Activated CD4-positive, alpha-beta T cell treated with anti-CD3 and anti-CD28 coated beads for 4 hours (primary cell): Measurements from ENCODE around the gene ITGA3.
A peak's percentile ranks its signal among the peaks of the same experiment; 100 is the strongest.
"Not testable (repeated sequence)": the region's sequence is repeated elsewhere in the genome, so short reads cannot be mapped to it uniquely, and the experiment has no call there.

Source experiments
- DNase-seq, 2 donors: peaks; one replicate each; pipeline ENCODE4 v3.0.0-alpha.2; 2020

Gene ITGA3

DNA sequence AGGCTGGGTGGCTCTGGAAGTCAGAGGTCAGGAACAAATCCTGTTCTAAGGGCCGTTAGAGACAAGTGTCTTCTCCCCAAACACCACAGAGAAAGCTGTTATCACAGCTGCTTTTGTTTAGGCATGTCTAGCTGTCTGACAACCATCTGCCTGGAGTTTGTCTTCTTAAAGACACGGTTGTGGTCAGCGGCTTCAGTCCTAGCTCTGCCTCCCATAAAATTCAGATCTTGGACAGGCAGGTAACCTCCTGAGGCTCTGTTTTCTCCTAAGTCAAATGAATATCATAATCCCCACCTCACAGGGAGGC is 2.3 kb upstream of the ITGA3 start:
- no peak for DNase-seq

DNA sequence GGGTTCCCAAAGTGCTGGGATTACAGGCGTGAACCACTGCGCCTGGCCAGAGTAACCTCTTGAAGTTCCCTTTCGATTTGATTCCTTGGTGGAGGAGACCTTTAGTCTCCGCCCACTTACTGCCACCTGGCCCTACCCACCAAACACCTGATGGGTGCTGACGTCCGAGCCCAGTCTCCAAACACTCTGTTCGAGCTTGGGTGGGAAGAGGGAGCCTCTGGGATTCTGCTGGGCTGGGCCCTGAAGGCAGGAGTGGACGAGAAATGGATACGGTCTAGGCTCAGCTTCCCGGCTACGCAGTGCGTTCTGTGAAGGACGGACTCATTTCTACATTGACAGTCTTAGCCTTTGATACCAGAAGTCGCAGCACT is 870 bp upstream of the ITGA3 start:
- peak; percentile 9 to 10 for DNase-seq

DNA sequence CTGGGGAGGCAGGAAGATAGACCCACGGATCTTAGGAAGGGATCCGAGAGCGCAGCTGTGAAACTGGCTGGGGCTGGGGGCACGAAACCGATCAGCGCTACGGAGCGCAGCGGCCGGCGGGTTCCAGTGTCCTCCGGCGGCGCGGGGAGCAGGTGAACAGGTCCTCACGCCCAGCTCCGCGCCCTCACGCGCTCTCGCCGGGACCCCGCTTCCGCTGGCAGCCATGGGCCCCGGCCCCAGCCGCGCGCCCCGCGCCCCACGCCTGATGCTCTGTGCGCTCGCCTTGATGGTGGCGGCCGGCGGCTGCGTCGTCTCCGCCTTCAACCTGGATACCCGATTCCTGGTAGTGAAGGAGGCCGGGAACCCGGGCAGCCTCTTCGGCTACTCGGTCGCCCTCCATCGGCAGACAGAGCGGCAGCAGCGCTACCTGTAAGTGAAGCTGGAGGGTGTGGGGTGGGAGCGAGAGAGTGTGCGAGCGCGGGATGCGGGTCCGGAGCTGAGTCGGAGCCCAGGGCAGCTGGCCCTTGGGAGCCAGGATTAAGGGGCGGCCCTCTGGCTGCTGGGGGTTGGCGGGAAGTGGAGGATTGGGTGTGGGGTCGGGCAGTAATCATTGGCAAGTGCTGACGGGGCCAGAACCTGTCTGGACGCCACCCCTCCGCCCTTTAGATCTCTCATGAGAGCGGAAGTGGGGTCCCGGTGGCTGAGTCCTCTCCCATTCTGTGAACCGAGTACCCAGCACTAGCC is 479 bp downstream of the ITGA3 start:
- peak; percentile 64 for DNase-seq

DNA sequence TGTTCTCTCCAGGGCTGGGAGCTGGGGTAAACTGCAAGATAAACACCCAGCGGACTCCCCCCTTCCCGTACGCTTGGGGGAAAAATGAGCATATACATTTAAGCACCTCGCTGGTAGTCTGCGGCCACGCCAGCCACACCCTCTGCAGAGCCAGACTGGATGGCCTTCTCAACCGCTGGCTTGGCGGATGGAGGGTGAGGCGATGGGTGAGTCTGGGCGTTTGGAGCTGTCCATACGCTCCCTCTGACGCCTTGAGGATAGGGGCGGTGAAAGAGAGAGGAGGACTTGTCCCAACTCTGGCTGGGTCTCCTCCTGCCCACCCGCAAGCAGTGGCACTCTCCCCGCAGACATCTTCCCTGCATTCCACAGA is 1.0 kb downstream of the ITGA3 start:
- DNase-seq, result no peak

DNA sequence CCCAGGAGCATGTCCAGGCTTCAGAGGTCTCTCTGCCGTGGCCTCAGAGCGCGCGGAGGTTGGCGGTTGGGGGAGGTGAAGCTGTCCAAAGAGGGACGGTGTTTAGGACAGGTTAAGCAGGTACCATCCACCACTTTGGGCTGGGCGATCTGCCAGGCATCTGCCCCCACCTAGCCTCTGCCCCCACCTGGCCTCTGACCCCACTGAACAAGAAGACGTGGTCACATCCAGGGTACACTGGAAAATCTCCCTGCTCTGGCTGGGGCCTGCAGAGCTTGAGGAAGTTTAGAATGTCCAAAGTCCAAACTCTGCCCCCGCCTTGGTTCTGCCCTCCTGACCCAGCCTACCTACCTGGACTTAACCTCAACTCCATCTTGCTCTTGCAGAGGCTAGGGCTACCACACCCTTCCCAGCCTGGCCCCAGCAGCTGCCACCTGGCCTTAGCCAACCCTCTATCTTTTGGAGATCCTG is 1.6 kb downstream of the ITGA3 start:
- DNase-seq, result no peak

DNA sequence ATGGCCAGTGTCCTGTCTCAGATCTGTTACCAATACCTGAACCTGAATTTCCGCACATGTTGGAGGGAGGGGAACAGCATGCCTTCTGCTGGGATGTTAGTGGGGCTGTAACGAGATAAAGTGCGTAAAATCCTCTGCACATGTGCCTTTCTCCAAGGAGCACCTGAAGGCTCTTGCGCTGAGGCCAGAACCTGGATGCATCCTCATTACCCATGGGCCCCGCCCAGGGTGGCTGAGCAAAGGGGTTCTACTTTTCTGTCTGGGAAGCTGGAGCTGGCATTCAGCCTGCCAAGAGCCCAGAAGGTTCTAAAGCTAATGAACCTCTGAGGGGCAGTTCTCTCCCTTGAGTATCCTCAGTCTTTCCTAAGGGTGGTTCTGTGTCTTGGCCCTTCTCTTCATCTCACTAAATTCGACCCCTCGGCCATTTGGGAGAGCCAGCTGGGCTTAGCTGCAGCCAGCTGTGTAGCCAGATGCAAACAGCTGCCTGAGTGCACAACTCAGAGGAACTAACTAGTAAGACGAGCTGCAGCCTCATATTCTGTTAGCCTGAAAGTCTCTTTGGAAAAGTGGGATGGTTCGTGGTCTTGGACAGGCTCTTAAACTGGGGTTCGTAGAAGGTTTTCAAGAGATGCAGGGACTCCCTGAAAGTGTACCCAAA is 2.5 kb downstream of the ITGA3 start:
- DNase-seq, result no peak

DNA sequence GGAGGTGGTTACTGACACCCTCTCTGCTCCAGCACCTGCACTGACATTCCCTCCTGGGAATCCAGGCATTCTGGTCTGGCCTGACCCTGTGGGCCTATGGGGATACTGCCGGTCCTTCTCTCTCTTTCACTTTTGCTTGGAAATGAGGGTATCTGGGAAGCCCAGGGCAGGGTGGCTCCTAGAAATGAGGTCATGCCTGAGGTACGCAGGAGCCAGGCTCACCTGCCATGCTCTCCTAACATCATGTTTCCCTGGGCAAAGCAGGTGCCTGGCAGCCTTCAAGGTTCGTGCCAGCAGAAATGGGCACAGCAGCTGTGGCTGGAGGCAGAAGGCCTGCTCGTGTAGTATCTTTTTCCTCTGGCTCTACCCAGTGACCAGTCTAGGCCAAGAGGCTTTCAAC is 3.3 kb downstream of the ITGA3 start:
- DNase-seq, result no peak

DNA sequence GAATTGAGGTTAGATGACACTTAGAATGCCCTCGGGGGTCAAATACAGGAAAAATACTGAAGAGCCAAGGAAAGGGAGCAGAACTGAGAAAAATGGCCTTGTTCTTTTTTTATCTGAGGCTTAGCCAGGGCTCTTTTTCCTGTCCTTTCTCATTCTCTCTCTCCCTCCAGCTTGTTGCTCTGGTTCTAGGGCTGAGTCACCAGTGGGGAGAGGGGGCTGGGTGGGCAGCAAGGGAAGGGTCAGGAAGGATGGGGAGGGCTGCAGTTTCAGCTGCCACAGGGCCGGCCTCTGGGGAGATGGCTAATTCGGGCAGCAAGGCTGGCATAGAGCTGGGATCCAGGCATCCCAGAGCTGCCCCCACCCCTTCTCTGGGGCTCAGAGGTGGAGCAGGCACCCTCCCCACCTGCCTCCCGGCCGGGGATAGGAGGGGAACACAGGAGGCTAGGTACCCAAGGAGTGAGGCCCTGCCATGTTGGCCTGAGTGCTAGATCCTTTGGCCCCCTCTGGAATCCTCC is 3.9 kb downstream of the ITGA3 start:
- no peak for DNase-seq

DNA sequence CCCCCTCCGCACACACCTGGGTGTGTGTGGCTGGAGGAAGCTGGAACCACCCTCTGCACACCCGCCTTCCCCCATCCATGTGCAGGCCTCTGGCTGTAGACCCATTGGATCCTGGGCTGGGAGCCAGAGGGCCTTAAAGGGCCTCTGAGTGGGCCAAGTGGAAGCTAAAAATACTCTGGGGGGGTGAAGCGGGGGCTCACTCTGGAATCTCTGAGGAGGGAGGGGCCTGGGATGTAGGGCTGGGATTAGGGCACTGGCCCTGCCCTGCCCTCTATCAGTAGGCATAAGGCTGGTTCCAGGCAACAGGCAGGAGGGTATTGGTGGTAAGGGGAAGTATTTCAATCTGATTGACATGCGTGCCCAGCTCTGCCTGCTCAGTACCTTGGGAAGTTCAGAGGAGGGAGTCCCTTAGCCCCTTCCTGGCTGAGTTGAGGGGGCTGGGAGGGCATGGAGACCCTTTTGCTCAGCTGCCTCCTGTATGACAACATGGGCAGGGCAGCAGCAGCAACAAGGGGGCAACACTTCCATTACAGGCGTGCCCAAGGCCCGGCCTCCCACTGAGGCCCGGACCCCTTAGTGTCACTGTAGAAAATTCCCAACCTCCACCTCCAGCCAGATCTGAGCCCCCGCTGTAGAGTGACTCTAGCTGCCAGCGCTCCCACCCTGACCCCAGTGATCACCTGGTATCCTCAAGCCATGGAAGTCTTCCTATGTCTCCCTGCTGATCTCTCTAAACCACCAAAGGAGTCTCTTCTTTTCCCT is 5.2 kb downstream of the ITGA3 start:
- DNase-seq, result no peak

DNA sequence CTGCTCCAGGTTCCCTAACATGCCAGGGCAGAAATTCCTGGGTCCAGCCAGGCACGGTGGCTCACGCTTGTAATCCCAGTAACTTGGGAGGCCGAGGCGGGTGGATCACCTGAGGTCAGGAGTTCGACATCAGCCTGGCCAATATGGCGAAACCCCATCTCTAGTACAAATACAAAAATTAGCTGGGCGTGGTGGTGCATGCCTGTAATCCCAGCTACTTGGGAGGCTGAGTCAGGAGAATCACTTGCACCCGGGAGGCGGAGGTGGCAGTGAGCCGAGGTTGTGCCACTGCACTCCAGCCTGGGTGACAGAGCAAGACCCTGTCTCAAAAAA is 5.8 kb downstream of the ITGA3 start:
- DNase-seq, result not testable (repeated sequence)

DNA sequence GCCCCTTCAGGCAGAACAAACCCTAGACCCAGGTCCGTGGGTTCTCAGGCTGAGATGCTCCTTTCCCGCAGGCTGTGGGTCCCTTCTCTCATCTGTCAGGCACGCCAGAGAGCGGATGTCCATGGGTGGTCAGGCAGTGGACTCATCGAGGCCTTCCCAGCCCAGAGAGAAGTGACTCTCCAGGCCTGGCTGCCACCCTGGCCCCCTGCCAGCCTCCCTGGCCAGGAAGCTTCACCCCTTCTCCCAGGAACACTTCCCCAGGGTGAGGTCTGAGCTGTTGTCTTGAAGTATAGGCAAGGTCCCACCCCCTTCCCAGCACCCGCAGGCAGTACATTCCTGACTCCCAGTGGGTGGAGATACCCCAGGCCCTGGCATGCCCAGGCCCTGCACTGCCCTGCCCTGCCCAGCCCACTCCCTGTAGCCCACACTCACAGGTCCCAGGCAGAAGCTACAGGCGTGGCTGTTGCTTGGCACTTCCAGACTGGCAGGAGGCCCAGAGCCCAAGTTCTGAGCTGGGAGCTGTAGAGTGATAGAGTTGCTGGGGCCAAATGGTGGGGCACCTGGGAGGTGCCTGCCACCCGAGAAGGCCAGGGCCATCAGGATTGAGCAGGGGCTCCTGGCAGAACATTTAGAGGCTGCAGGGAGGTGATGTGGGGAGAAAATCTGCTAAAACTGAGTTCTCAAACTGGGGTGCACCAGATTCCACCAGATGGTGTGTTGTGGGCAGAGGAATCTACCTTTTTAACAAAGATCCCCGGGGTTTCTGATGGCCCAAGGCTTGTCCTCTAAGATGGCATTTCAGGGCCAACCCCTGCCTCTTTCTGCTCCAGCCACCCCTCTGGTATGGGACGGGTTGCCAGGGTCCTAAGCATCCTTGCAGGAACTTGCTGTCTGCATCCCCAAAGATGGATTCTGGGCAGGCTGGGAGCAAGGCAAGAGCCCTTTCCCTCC is 6.7 kb downstream of the ITGA3 start:
- no peak for DNase-seq

DNA sequence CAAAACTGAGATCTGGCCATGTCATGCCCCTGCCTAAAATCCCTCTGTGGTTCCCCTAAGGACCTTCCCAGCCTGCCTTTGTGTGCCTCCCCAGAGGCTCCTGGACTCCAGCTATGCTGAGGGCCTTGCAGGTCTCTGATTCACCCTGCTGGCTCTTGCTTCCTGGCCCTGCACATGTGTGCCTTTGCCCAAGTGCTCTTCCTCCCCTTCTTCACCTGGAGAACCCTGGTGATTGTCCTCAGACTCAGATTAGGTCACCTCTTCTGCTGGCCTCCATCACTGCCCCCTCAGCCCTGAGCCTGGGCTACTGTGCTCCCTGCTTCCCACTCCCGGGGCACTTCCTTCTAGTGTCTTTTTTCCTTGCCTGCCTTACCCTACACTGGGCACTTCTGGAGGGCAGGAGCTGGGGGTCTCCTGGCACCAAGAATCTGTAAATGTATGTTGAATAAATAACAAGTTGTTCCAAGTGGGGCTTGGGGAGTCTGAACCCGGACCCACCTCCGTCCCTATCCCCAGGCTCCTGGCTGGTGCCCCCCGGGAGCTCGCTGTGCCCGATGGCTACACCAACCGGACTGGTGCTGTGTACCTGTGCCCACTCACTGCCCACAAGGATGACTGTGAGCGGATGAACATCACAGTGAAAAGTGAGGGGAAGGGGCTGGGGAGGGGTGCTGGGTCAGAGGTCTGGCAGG is 7.8 kb downstream of the ITGA3 start:
- no peak for DNase-seq

DNA sequence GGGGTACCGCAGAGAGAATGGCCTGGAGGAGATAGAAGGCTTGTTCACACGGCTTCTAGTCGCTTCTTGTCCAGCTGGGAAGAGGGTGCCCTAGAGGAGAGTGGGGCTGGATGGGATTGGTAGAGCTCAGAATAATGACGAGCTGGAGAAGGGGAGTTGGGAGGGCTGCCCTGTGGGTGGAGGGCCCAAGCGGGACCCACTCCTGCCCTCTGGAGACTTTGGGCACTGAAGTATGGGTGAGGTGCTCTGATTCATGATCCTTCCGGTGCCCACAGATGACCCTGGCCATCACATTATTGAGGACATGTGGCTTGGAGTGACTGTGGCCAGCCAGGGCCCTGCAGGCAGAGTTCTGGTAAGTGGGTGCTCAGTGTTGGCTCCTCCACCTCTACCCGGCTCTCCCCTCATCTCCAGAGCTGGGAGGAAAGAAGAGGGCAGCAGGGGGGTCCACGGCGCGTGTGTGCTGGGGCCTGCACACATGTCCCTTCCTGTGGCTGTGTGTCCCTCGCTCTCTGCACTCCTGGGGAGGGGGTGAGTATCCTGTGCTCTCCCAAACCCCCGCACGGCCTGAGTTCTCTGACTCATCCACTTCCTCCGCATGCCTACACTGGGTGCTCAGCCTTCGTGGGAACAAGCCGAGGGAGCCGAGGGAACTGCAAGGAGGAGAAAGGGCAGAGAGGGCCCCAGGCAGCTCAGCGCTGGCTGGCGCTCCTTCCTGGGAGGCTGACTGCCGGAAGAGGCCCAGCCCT is 8.5 kb downstream of the ITGA3 start:
- DNase-seq, result no peak

DNA sequence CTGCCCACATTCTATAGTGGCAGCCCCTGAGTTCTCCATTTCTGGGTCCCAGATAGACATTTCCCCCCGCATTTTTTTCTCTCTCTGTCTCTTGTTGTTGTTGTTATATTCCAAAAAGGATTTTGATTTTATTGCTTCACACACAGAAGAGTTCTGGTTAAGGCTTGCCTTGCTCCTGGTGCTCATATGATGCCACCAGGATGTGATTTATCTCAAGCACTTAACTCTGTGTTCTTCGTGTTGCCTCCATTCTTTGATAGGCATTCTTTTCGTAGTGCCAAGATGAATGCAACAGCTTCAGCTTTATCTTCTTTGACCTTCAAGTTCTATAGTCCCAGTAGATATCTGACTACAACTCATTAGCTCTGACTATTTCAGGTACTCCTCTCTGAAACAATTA is 9.1 kb downstream of the ITGA3 start:
- DNase-seq, result no peak

DNA sequence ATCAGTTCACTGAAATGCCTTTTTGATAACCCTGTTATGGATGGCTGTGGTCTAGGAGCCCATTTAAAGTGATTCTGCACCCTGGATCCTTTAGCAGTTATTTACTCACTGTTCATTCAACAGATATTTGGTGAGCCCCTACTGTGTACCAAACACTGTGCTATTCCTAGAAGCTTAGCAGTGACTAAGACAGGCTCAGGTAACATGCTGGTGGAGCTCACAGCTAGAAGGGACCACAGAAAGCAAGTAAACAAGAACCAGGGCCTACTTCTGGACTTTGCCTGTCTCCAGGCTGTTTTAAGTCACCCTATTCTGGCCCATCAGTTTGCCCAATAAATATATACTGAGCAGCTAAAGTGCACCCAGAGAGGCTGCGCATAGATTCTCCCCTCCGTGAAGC is 11.1 kb downstream of the ITGA3 start:
- no peak for DNase-seq

DNA sequence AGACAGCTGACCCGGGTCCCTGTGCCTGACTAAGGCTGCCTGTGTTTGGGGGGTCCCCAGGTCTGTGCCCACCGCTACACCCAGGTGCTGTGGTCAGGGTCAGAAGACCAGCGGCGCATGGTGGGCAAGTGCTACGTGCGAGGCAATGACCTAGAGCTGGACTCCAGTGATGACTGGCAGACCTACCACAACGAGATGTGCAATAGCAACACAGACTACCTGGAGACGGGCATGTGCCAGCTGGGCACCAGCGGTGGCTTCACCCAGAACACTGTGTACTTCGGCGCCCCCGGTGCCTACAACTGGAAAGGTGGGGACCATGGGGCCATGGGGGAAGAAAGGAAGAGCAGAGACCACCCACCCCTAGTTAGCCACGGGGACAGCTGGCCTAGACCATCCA is 12.1 kb downstream of the ITGA3 start:
- no peak for DNase-seq

DNA sequence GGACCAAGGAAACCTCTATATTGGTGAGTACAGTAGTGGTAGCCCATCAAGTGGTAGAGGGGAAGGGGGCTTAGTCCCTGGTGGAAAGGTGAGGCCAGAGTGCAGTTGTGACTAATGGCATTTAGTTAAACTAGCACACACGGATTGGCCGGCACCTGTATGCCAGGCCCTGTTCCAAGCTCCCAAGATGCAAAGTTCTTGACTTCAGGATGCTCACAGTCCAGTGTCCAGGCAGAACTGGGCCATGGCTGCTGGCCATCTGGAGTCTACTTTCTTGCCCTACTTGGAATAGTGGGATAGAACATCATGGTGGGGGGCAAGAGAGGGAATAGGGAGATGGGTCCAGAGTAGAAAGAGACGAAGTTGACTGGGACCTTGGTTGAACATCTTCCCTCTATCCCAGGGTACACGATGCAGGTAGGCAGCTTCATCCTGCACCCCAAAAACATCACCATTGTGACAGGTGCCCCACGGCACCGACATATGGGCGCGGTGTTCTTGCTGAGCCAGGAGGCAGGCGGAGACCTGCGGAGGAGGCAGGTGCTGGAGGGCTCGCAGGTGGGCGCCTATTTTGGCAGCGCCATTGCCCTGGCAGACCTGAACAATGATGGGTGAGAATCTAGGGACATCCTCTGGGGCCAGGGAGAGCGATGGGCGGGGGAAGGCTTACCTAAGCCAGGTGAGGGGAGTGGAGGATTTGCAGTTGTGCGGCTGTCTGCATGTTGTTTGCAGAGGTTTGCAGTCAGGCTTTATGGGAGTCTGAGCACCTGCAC is 15.2 kb downstream of the ITGA3 start:
- DNase-seq, result no peak

DNA sequence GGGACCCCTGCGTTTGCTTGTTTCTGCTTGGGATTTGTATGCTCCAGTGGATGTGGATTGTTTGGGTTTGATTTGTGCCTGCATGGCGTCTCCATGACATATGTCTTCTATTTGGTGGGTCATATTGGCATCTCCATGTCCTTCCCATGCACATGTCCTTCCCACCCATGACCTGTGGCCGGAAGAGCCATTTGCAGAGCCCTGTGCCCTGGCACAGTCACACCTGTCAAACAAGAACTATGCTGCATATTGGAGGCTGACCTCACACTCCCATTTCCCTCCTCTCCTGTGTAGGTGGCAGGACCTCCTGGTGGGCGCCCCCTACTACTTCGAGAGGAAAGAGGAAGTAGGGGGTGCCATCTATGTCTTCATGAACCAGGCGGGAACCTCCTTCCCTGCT is 15.8 kb downstream of the ITGA3 start:
- no peak for DNase-seq

DNA sequence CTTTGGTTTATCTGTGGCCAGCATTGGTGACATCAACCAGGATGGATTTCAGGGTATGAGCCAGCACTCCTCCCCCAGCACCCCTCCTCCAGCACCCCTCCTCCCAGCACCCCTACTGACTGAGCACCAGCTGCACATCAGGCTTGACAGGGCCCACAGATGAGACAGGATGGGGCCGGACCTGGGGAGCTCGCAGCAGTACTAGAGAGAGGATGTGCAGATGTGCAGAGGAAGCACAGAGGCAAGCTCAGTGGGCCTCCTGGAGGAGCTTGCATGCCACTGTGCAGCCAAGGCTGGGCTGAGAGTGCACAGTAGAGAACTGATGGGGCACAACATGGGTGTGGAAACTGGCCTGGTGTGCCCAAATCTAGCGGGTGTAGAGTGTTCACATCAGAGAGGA is 16.2 kb downstream of the ITGA3 start:
- DNase-seq, result no peak

DNA sequence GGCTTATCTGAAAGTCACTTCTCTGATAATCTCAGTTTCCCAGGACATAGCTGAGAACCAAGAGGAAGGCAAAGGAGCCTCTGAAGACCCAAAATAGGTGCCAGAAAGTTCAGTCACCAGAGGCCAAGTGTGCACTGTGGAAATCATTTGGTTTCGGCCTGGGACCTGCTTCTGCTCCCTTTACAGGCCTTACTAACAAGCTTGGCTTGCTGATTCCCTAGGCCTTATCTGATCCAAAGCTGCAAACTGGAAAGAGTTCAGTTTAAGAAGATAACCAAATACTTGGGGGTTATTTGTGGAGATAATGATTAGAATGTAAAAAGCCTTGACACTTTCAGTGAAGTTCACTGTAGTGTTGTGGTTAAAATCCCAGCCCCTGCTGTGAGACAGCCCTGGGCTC is 17.0 kb downstream of the ITGA3 start:
- DNase-seq, result no peak

DNA sequence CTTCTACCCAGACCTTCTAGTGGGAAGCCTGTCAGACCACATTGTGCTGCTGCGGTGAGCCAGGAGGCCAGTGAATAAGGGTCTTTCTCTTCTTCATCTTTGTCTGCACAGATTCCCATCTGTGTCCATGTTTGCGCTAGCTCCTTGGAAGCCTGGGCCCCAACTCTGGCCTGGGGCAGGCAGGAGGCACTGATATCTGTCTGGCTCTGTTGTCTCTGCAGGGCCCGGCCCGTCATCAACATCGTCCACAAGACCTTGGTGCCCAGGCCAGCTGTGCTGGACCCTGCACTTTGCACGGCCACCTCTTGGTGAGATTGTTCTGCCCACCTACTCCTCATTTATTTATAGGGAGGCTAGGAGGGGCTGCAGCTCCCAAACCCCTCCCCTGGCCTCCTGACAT is 18.3 kb downstream of the ITGA3 start:
- DNase-seq, result no peak
